ENCODE measurements around the gene GNB3. TPM values are rescaled to one million over a fixed set of nuclear protein-coding genes. Genes with fewer than 3 reads are reported as not detected.

GNB3 gene
- total and polyA plus RNA-seq, 2 of the 4 experiments (the other 2 are of a cell fraction): 0.72 to 20.5 TPM

- TF ChIP-seq SMC3 (IDR thresholded peaks at IDR 0.05; ENCODE audit: low read depth, low read length) (no peak), RAD21 (IDR thresholded peaks at IDR 0.05; ENCODE audit: low read length) (no peak), RFX5 (IDR thresholded peaks at IDR 0.05; ENCODE audit: low read depth, low read length) (no peak)
Observed at GRCh38 chr12:6823182-6824084, 17.3 kb upstream of the GNB3 start (continued).

GRCh38 chr12:6824085-6824775 lies 16.5 kb upstream of the GNB3 start:
- in situ Hi-C loops (cut with MboI; ENCODE audit: low sequenced_read_pairs) (loop anchor here (10.0 kb wide), 1 partner anchor 209 kb away; no protein-coding TSS in a partner anchor), intact Hi-C loops (cut with micrococcal nuclease) (loop anchor here (2.0 kb wide), 1 partner anchor 207 kb away; no protein-coding TSS in a partner anchor), dilution Hi-C loops (cut with HindIII; ENCODE audit: low sequenced_read_pairs, unreplicated experiment) (no loop called here)
- WGBS, 2 experiments (ENCODE audit: extremely low coverage in 2 of 2, insufficient read length in 1 of 2): 94% methylated on average over 23 of the region's 37 CpGs; no CpG with 5 or more reads in 1 of the 2 experiments
- Histone ChIP-seq H3K27me3 (ENCODE audit: control insufficient read depth, insufficient read depth, low read length) (peaks cover 2% of the 10 kb centered on the region; the same call in 1 of the 2 replicates), H2AK5ac (ENCODE audit: low read depth, low read length) (peak overlapping the region; percentile 18; the same call in 1 of the 2 replicates), H4K91ac (ENCODE audit: insufficient read depth, low read depth, low read length) (no peak overlapping the region), H3K27ac (ENCODE audit: insufficient read depth, low read length) (no peak overlapping the region), H3K14ac (replicated peaks; ENCODE audit: low read depth, low read length) (no peak overlapping the region), H3K9me3 (ENCODE audit: control insufficient read depth, insufficient read depth, low read length) (no peaks in the 10 kb centered on the region), H4K5ac (ENCODE audit: low read depth, low read length) (no peak overlapping the region), H3K18ac (ENCODE audit: low read depth, low read length) (no peak overlapping the region), H3K36me3 (ENCODE audit: control insufficient read depth, insufficient read depth, low read length) (no peaks in the 10 kb centered on the region), H4K20me1 (ENCODE audit: insufficient read depth, low read length) (no peaks in the 10 kb centered on the region), H3K9me1 (ENCODE audit: insufficient read depth, low read length) (peaks cover 2% of the 10 kb centered on the region; the same call in 1 of the 2 replicates), H2BK5ac (ENCODE audit: low read depth, low read length, poor library complexity, severe bottlenecking) (no peak overlapping the region), H3K23ac (ENCODE audit: low read depth, low read length) (no peak overlapping the region), H3K4me2 (ENCODE audit: low read depth, low read length) (no peak overlapping the region), H3K56ac (ENCODE audit: extremely low read depth, insufficient read depth, low read length) (no peak overlapping the region), H2BK120ac (ENCODE audit: low read depth, low read length) (no peak overlapping the region), H3K4me3 (ENCODE audit: insufficient read depth, low read depth, low read length) (no peak overlapping the region), H4K8ac (ENCODE audit: low read depth in 2 of 2, low read length in 2 of 2) (no peak overlapping the region), H2AFZ (replicated peaks; ENCODE audit: low read length, poor library complexity) (peak overlapping the region; percentile 38), H3K79me1 (ENCODE audit: low read depth in 1 of 2, low read length in 2 of 2) (peaks cover 2 to 39% of the 10 kb centered on the region in 2 experiments; a peak in 3 of 4 replicates), H3K9ac (ENCODE audit: low read depth, low read length) (no peak overlapping the region), H2AK9ac (replicated peaks; ENCODE audit: low read depth, low read length, poor library complexity) (no peak overlapping the region), H2BK20ac (ENCODE audit: low read depth, low read length) (no peak overlapping the region), H2BK15ac (ENCODE audit: low read depth, low read length) (no peak overlapping the region), H3K4ac (ENCODE audit: low read depth, low read length) (no peak overlapping the region), H3K4me1 (ENCODE audit: control insufficient read depth, insufficient read depth, low read length) (peaks cover 18% of the 10 kb centered on the region)
- ChIA-PET POLR2A (ENCODE audit: unreplicated experiment) (no interaction called here), CTCF (interaction anchor here (1.0 kb wide), 1 partner anchor 58 kb away, joined by 4 read pairs; the partner anchor contains the start of gene PTMS)
- ATAC-seq (ENCODE audit: low read depth) (no peak), DNase-seq (no peak)
- BruUV-seq (replicated peaks): no TSS peak
- TF ChIP-seq BHLHE40 (IDR thresholded peaks at IDR 0.05; ENCODE audit: low read depth, low read length) (no peak), NFE2L2 (IDR thresholded peaks at IDR 0.05; ENCODE audit: low read depth, low read length) (no peak), FOS (IDR thresholded peaks at IDR 0.05; ENCODE audit: low read depth, low read length) (no peak), CEBPB (IDR thresholded peaks at IDR 0.05; ENCODE audit: low read depth, low read length) (no peak)
